OCI-M1 (cell line): ENCODE data around the gene CCDC33.

Source experiments
- DNase-seq: peaks from one replicate; lab custom pipeline; 2025; lab: John Stamatoyannopoulos, UW

Gene CCDC33

DNA sequence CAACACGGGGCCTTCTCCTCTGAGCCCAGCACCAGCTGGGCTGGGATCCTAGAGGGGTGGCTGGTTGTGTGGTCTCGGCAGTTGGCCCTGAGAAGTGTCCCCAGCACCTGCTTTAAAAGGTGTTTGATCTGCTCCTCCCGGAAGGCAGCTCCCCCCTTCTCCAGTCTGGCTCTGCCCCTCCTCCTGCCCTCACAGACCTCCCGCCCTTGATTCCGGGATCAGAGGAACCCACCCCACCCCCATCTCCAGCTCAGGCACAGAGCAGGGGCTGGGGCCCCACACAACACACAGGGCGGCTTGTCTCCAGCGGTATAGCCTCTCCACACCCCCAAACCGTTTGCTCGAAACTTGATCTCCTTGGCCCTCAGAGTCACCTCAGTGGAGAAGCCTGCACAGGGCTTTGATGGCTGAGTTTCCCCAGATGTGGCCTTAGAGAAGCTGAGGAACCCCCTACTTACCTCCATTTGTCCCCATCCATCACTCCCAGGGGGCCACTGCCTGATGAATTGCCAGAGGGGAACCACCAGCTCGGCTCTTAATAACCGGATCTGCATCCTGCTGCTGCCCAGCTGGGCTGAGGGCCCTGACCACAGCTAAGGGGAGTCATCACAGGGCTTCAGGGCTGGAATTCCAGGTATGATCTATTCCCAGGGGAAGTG, 27.1 kb upstream of the CCDC33 start:
- no peak for DNase-seq

DNA sequence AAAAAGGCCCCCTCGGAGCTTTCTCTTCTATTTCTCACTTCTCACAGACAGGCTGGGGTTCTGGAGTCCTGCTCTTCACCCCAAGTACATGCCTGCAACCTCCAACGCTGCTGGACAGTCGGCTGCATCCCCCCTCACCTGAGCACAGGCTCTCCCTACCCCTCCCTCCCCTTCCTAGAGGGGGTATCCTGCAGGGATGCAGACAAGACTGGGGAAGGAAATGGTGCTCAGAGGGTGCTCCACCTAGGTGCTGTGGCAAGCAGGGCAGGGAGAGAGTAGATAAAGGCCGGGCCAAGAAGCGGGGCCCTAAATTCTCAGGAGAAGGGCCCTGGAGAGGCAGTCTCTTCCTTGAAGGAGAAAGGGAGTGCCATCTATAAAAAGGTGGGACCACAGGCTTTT, 26.6 kb upstream of the CCDC33 start:
- no peak for DNase-seq

DNA sequence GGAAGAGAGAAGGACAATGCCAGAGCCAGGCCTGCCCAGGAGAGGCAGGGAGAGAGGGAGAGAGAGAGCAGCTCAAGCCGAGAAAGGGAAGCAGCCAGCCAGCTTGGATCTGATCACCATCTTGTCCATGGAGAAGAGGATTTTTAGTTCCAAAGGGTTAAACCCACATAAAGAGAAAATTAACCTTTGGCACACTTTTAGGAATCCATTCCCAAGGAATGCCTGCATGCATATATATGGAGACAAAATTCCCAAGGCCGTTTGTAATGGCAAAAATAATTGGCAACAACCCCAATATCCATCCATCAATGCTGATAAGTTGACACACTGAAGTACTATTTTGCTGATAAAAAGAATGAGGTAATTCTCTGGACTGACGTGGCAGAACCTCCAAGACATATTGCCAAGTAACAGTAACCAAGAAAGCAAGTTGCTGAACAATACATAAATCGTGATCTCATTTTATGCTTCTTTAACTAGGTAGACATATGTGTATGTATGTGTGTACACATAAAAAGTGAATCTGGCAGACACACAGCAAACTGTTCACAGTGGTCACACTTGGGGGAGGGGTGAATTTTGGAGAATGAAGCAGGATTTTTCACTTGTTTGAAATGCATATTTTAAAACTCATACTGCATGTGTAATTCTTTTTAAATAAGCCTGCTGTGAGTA, 26.0 kb upstream of the CCDC33 start:
- no peak for DNase-seq

DNA sequence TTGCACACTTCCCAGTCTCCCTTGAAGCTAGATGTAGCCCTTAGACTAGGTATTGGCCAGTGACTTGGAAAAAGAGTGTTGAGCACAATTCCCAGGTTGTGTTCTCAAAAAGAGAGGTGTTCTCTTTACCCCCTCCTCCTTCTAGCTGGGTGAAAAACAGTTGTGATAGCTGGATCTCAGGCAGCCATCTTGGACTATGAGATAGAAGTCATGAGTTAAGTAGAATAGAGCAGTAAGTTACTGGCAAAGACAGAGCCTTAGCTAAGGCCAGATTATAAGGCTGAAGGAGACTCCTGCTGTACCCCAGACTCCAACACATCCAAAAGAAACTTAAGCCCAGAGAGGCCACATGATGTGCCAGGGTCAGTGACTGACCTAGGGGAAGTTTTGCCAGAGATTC, 25.4 kb upstream of the CCDC33 start:
- no peak for DNase-seq

DNA sequence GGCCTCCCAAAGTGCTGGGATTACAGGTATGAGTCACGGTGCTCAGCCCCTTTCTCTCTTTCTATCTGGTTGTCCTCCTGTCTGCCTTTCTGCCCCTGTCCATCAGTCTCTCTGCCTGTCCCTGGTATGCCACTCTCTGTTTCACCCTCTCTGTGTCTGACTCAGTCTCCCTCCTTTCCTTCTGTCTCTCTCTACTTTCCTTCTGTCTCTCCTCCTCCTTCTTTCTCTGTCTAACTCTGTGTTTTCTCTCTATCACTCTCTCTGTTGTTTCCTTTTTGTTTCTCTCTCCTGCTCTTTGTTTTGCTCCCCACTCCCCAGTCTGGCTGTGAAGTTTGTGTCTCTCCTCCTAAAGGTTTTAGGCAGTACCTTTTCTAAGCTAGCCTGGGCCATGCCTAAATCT, 24.5 kb upstream of the CCDC33 start:
- DNase-seq = no peak

DNA sequence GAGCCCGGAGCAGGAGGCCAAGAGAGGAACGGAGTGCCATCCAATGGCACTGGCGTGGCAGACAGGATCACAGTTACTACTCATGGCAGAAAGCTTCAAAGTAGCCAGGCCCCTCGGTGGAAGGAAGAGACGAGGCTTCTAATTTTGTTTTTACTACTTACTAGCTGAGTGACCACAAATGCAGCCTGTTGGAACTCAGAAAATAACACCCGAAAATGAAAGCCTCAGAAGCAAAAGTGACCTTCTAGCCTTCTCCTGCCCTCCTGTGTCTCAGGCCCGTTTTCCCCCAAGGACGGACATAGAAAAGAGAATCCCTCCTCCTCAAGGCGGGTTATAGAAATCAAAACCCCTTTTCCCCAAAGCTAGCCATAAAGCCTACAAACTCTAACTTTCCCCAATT, 23.6 kb upstream of the CCDC33 start:
- no peak for DNase-seq

DNA sequence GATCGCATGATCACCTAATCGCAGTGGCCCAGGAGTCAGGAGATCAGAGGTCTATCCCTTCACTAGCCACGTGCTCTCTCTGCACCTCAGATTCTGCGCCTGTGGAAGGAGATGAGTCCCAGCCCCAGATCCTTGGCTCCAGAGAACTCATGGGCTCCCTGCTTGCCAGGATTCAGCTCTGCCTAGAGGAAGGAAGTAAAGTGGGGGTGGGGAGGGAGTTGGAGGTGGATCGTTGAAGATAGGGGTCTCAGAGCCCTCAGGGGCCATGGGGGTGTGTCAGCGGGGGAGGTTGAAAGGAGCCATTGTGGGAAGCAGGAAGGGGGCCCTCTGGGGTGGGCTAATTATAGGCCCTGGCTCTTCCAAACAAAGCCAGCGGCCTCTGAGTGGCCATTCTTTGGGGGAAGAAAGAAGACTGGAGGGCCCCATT, 22.3 kb upstream of the CCDC33 start:
- DNase-seq = no peak

DNA sequence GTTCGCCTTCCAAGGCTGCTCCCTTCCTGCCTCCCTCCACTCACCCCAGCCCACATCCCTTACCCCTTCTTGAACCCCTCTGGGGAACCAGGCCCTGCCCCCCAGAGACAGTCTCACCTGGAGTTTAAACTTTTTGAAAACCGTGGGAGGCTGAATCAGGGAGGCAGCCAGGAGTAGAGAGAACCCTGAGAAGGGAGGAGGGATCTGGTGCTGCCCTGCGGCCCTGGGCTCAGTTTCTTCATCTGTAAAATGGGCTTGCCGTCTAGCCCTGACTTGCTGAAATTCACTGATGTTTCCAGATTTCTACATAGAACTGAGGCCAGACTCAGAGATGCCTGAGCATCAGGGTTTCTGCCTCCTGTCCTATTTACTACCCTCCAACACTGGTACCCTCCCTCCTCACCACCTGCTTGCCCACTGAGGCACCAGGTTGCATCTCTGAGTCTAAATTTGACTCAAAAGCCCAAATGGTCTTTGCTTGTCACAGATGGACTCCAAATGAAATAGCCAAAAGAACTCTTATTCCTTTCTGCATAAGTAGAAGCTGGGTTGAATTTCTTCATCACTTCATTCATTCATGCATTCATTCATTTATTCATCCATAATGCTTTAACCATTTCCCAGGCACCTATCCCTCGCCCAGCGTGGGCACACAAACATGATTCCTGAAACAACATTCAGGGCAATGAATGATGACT, 21.7 kb upstream of the CCDC33 start:
- no peak for DNase-seq

DNA sequence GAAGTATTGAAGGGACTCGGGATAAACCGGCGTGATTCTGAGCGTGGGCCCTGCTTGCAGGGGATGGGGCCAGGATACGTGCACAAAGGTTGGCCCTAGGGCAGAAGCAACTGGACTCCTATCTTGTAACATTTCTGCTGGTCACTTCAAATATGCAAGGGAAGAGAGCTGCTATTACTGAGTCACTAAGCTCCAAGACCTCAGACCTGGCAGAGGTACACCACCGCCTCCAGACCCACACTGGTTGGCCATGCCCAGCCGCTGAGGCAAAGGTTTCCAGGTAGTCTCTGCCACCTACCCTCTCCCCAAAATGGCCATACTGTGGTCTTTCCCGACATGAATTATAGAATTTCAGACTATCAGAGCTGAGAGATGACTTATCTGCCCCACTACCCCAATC, 20.2 kb upstream of the CCDC33 start:
- DNase-seq = no peak

DNA sequence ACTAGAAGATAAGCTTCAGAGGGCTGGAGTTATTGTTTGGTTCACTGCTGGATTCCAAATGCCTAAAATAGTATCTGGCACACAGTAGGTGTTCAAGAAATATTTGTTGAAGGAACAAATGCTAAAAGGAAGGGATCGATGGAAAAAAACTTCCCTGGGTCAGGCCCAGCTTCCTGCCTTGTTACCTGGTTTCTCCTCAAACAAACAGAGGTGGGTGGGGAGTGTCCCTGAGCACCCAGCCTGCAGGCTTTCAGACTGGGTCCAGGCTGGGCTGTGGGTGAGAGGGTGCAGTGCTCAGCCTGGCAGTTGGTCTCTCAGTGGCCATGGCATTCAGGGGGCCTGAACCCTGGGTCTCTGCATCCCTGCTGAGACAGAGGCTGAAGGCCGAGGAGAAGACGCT, 19.2 kb upstream of the CCDC33 start:
- no peak for DNase-seq

DNA sequence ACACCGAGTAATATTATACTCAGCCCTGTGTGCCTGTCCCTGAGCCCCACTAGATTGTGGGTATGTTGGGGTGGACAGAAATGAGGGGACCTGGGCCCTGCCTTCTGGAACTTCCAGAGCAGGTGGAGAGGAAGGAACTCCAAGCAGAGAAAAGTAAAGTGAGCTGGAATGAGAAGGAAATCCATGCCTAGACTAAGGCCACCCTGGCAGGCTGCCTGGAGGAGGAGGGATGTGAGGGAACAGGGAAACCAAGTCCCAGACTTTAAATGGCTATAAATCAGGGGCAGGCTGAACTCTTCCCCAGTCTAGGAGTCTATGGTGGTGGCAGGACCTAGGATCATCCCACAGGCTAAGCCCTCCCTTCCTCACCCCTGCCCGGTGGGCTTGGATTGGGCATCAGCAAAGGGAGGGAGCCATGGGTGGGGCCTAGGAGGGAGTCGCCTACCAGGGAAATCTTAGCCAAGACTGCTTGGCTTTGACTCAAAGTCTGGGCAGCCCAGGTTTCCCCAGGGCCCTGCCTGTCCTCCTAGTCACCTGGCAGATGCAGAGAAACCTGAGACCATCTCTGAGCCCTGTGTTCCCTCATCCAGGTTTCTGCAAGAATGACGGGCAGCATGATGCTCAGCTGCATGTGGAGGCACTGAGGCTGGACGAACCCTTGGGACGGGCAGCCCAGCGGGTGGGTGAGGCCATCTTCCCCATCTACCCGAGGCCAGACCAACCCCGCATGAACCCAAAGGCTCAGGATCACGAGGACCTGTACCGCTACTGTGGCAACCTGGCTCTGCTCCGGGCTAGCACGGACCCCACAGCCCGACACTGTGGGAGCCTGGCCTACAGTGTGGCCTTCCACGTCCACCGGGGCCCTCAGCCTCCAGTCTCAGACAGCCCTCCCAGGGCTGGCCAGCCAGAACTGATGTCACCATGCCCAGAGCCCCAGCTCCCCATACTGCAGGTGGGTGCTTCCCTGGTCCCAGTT, 17.9 kb upstream of the CCDC33 start:
- DNase-seq = no peak

DNA sequence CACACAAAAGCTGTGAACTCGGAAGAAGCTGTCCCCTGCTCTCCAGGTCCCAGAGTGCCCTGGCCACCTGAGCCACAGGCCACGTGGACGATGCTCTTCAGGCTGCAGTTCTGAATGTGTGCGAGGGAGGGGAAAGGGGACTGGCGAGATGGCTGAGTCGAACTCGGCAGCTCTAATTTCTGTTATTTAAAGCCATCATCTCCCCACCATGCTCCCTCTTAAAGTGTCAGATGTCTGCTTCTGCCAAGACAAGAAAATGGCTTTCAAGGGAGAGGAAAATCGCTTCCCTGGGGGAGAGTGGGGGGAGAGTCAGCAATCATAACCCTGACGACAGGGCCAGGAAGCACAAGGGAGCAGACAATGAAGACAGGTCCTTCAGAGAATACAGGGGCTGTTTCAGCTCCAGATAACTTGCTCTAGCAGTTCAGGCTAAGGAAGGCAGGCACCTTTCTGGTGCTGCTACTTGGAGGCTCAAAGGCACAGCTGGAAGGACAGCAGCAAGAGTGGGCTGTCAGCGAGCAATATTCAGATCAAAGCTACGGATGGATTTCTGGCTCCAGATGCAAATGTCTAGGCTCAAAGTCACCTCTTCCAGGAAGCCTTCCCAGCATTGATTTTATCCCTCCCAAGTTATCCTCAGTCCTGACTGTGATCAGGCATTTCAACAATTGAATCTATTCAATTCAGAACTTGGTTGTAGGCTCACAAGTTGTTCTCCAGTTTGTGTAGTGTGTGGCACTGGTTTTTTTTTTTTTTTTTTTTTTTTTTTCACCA, 15.5 kb upstream of the CCDC33 start:
- no peak for DNase-seq

DNA sequence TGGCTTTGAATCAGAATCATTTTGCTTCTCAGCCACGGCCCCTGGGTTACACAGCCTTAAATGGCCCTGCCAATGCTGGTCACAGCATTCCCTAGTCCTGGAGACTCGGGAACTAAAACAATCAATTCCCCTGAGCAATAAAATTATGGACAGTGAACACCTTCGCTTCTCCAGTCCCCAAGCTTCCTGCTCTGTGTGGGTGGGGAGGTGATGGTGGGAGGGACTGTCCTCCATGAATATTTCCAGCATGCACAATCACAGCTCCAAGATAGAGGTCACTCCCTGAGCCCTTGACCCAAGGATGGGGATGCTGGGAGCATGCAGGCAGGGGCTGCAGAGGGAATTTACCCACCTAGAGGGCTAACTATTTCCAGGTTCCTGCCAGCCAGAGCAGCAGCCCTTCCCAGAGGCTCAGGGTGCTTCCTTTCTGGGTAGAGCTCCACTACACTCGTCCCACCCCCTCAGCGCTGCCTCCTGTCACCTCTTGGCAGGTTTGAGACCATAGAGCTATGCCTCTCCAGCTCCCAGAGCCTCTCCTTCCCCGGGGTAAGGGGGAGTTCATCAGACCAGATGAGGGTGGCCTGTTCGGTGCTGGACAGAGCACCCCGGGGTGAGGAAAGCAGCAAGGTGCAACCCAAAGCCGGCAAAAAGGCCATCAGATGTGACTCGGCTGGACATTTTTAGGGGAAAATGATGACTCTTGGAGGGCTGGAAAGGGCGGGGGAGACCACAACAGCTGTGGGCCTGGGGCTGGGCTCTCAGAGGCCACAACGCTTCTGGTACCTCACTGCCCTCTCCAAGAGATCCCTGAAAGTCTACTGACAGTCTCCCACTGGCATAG, 14.5 kb upstream of the CCDC33 start:
- no peak for DNase-seq

DNA sequence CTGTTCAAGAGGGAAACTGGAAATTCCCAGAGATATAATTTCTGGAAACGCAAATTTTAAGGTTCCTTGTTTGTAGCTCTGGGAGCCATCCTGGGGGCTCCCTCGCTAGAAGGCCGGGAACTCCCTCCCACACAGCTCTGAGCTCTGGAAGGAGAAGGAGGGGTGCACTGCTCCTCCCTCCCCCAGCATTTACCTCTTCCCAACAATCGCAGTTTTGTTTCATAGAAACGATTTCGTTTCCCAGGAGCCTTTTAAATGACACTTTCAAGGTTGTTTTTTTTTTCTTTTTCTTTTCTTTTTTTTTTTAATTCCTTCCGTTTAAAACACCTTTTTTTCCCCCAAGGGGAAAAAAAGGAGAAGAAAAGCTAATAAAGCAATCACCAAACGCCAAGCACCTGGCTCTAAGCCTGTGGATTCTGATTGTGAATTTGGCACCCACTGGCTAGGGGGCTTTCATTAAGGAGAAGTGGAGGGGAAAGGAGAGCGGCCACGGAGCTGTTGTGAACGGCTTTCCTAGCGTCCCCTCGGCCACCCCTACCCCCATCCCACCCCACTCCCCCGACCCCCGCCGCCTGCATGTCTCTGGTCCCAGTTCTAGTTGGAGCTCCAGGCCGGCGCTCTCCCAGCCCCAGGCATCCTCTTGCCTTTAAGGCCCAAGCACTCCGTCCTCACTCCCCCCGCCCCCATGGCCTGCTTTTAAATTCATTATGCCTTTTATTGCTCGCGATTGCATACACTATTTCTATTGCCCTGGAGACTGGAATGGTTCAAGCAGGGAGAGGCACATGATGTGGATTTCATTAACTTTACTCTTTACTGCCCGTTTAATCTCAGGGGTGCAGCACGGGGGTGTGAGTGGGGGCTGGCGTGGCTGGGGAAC, 13.6 kb upstream of the CCDC33 start:
- DNase-seq = no peak

DNA sequence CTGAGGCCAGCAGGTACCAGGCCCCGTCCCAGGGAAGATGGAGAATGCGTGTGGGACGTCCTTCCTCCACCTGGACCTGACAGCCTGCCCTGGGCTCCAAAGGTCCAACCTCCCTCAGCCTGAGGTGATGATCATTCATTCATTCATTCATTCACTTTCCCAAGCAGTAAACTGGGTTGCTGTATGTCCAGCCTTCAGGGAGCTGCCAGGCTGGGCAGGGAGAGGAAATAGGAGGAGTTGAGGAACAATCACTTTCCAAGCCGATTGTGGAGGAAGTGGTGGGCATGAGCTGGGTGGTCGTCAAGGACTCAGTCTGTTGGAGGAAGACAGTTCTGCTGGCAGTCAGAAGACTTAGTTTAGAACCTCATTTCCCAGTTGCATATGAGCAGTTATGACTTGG, 10.2 kb upstream of the CCDC33 start:
- DNase-seq = no peak

DNA sequence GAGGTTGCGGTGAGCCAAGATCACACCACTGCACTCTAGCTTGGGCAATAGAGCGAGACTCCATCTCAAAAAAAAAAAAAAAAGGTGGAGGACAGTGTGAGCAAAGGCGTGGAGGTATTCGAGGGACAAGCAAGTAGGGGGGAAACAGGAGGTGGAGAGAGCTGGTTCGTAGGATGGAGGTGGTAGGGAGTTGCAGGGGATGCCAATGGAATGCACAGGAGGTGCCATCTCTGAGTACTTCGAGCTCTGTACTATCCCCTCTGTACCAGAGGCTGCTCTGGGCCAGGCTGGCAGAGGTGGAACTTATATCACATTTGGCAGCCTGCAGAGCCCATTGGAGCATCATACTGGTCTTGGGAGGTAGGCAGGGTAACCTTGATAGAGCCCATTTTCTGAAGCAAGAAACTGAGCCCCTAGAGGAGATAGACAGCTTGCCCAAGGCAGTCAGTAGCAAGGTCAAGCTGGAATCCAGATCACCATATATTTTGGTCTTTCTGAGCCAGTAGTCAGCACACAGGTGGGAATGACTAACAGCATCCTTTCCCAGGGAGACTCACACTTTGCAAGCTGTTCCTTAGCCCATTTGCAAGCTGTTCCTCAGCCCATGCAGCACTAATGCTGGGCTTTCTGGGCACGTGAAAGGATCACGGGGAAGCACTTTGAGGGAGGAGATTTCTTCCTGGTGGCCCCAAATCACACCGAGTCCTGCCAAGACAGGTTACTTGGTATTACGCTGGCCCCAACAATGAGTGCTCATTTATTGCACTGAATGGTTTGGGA, 9.2 kb upstream of the CCDC33 start:
- no peak for DNase-seq

DNA sequence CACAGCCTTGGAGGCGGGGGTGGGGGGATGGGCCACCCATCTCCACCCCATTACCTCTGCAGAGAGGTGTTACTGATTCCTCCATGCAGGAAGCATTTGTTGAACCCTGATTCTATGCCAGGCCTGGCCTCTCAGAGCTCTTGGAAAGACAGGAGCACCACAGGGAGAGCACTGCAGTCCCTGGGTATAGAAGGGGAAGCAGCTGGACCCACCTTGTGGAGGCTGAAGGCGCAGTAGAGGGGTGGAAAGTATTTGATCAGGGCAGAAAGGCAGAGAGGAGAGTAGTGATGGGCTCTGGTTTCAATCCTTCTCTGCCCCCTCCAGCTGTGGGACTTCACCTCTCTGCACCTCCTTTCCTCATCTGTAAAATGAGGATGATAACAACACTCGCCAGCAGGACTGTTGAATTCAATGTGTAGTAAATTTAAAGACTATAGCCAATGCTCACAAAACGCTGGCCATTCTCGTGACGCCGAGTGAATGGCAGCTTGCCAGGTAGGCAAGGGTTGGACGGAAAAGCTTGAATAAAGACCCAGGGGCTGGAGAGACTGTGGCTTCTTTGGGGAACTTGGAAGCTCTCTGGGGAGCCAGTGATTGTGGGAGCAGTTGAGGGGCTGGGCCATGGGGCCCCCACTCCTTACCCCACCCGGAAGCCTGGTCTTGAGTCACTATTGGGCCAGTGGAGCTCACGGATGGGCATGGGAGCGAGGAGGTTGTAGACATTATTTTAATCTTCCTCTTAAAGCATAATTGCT, 8.0 kb upstream of the CCDC33 start:
- no peak for DNase-seq

DNA sequence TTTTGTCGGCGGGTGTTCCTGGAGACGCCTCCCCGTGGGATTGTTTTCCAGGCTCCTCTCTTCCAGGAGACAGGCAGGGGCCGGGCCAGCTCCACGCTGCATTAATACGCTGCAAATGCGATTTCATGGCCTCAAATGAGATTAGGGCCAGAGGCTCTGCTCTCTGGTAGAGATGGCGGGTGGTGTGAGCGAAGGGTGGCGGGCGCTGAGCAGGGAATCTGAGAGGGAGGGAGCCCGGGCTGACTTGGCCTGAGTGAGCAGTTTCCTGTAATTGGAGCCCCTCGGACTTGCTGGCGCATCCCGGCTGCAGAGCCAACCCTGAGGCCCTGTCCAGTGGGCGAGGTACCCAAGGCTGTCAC, 7.4 kb upstream of the CCDC33 start:
- no peak for DNase-seq
